HL-60 (cell line): Measurements from ENCODE around the gene CNGB1.

Source experiments
- DNase-seq, 2 experiments: peaks; one replicate each; pipeline ENCODE4 v3.0.0-alpha.2; 2010 to 2020; ENCODE audit warnings: low read depth in 1 of 2, low spot score in 1 of 2
- H3K27ac ChIP-seq: fragments of 250-450 bp; sonication (Bioruptor Pico); replicated peaks from 2 replicates; pipeline ENCODE4 v1.5.1; 2020; ENCODE audit warnings: mild to moderate bottlenecking, moderate library complexity
- H3K27me3 ChIP-seq: fragments of 250-450 bp; sonication (Bioruptor Pico); 2 replicates; pipeline ENCODE4 v1.5.1; 2021; ENCODE audit warnings: mild to moderate bottlenecking, moderate library complexity; ENCODE audit not compliant: insufficient read depth, poor library complexity, severe bottlenecking
- H3K4me3 ChIP-seq: replicated peaks from 2 replicates; pipeline ENCODE4 v1.5.1; 2011; ENCODE audit warnings: mild to moderate bottlenecking, control low read depth, low read length; ENCODE audit not compliant: insufficient read depth
- GABPA ChIP-seq: IDR thresholded peaks from 2 replicates; pipeline ENCODE4 v1.6.1; 2012; ENCODE audit warnings: low read depth
- POLR2AphosphoS5 ChIP-seq: IDR thresholded peaks from 2 replicates; pipeline ENCODE4 v1.6.1; 2012; ENCODE audit warnings: low read depth
- SPI1 ChIP-seq: IDR thresholded peaks from 2 replicates; pipeline ENCODE4 v1.6.1; 2012; ENCODE audit warnings: low read depth, mild to moderate bottlenecking, borderline replicate concordance
- TF ChIP-seq, protein P1 (sequence below): IDR thresholded peaks from 2 replicates; pipeline ENCODE4 v1.6.1; 2012; ENCODE audit warnings: low read depth; ENCODE audit not compliant: insufficient replicate concordance
- TF ChIP-seq, protein P2 (sequence below): IDR thresholded peaks from one replicate; pipeline ENCODE4 v1.5.1; 2011; ENCODE audit warnings: low read length, control low read depth, inconsistent platforms; ENCODE audit not compliant: insufficient read depth

Gene CNGB1

DNA sequence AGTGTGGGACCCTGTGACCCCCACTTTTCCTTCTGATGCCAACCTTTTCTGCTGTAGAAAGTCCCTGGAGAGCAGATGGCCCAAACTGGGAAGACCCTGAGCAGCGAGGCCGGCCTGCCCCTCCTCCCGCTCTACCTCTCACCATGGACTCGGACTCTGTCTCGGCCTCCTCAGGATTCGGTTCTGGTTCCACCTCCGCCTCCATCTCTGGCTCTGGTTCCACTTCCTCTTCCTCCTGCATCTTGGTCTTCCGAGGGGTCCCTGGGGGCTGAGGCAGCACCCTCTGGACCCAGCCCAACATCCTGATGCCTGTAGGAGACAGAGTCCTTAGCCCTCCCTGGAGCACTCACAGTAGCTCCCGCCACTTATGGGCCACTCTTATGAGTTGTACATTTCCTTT is 3.9 kb downstream of the CNGB1 start:
- DNase-seq, result no peak
- Histone ChIP-seq H3K27ac (no peak overlapping the region), H3K4me3 (no peak overlapping the region), H3K27me3 (no peaks in the 10 kb centered on the region)
- TF ChIP-seq SPI1 (no peak), GABPA (no peak), POLR2AphosphoS5 (no peak)
- TF ChIP-seq, protein P1, sequence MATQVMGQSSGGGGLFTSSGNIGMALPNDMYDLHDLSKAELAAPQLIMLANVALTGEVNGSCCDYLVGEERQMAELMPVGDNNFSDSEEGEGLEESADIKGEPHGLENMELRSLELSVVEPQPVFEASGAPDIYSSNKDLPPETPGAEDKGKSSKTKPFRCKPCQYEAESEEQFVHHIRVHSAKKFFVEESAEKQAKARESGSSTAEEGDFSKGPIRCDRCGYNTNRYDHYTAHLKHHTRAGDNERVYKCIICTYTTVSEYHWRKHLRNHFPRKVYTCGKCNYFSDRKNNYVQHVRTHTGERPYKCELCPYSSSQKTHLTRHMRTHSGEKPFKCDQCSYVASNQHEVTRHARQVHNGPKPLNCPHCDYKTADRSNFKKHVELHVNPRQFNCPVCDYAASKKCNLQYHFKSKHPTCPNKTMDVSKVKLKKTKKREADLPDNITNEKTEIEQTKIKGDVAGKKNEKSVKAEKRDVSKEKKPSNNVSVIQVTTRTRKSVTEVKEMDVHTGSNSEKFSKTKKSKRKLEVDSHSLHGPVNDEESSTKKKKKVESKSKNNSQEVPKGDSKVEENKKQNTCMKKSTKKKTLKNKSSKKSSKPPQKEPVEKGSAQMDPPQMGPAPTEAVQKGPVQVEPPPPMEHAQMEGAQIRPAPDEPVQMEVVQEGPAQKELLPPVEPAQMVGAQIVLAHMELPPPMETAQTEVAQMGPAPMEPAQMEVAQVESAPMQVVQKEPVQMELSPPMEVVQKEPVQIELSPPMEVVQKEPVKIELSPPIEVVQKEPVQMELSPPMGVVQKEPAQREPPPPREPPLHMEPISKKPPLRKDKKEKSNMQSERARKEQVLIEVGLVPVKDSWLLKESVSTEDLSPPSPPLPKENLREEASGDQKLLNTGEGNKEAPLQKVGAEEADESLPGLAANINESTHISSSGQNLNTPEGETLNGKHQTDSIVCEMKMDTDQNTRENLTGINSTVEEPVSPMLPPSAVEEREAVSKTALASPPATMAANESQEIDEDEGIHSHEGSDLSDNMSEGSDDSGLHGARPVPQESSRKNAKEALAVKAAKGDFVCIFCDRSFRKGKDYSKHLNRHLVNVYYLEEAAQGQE, result no peak
- TF ChIP-seq, protein P2, sequence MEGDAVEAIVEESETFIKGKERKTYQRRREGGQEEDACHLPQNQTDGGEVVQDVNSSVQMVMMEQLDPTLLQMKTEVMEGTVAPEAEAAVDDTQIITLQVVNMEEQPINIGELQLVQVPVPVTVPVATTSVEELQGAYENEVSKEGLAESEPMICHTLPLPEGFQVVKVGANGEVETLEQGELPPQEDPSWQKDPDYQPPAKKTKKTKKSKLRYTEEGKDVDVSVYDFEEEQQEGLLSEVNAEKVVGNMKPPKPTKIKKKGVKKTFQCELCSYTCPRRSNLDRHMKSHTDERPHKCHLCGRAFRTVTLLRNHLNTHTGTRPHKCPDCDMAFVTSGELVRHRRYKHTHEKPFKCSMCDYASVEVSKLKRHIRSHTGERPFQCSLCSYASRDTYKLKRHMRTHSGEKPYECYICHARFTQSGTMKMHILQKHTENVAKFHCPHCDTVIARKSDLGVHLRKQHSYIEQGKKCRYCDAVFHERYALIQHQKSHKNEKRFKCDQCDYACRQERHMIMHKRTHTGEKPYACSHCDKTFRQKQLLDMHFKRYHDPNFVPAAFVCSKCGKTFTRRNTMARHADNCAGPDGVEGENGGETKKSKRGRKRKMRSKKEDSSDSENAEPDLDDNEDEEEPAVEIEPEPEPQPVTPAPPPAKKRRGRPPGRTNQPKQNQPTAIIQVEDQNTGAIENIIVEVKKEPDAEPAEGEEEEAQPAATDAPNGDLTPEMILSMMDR, result no peak

DNA sequence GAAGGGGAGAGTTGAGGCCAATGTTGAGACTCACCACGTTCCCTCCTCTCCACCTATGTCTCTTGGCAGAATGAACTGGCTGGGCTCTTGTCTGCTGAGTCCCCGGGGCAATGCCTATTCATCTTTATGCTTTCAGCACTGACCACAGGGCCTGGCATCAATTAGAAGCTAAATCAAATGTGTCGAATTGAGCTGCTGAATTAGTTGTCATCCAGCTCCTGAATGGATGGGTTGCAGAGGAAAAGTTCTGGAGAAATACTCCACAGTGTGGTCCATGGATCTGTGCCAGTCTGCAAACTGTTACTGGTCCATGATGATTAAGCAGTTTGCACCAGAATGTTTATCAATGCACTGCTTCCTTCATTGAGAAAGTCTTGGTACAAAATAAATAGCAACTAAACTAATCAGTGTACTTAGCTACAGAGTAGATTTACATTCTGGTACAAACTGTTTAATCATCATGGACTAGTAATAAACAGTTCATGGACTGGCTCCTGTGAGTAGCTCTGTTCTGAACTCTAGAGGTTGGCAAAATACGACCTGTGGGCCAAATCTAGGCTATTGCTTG is 4.6 kb downstream of the CNGB1 start:
- TF ChIP-seq, protein P2, result no peak
- TF ChIP-seq POLR2AphosphoS5 (no peak), GABPA (no peak), SPI1 (no peak)
- TF ChIP-seq, protein P1, result no peak
- DNase-seq, result no peak

DNA sequence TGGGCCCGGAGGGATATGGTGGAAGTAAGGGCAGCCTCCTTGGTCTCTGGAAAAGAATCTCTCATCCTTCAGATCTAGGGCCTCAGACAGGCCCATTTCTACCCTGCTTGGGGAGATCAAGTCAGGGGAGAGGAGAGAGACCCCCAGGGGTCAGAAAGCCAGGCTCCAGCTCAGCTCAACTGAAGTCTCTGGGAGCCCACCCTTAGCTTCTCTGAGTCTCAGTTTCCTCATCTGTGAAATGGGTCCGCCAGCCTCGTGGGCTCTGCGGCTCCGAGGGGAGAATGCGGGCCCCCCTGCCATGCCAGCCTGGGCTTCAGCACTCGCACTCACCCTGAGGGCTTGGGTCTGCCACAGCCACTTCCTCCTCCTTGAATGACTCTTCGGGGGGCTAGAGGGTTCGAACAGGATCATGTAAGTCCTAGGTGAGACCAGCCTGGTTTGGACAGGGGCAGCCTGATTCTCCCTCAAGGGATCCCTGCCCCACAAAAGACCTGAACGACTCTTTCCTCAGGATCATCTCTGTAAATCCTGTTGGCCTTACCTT is 6.7 kb downstream of the CNGB1 start:
- H3K27me3 ChIP-seq, result no peaks in the 10 kb centered on the region
- TF ChIP-seq, protein P2, result no peak
- TF ChIP-seq GABPA (no peak), SPI1 (no peak), POLR2AphosphoS5 (no peak)
- TF ChIP-seq, protein P1, result no peak
- H3K4me3 ChIP-seq, result no peak overlapping the region
- no peak for DNase-seq
- H3K27ac ChIP-seq, result no peak overlapping the region

More for the DNA sequence above, 4.6 kb downstream of the CNGB1 start:
- Histone ChIP-seq H3K27ac (no peak overlapping the region), H3K4me3 (no peak overlapping the region), H3K27me3 (no peaks in the 10 kb centered on the region)
